ENCODE data around the gene DMBT1. TPM values are rescaled to one million over a fixed set of nuclear protein-coding genes. Genes with fewer than 3 reads are reported as not detected.

The DMBT1 gene
- total and polyA plus RNA-seq, 2 donors (not counting 1 experiment from before 2014, with no cell fraction given), result not detected

- Histone ChIP-seq H3K9ac (ENCODE audit: low read length) (no peak overlapping the region), H3K27ac (ENCODE audit: low read length in 2 of 2) (no peak overlapping the region), H3K27me3 (replicated peaks in 1 of 4; ENCODE audit: control extremely low read depth in 1 of 4, control insufficient read depth in 3 of 4, insufficient read depth in 4 of 4, low read length in 3 of 4) (peaks cover 0 to 7% (median 0%) of the 10 kb centered on the region in 4 experiments), H2AFZ (ENCODE audit: insufficient read depth, low read depth, low read length, poor library complexity, severe bottlenecking) (no peak overlapping the region), H3K36me3 (replicated peaks in 1 of 2; ENCODE audit: control extremely low read depth in 1 of 2, control insufficient read depth in 1 of 2, extremely low read depth in 1 of 2, insufficient read depth in 2 of 2, low read length in 1 of 2) (no peaks in the 10 kb centered on the region), H3K4me1 (ENCODE audit: control insufficient read depth in 2 of 2, insufficient read depth in 2 of 2, low read length in 2 of 2) (no peaks in the 10 kb centered on the region), H3K79me2 (ENCODE audit: control insufficient read depth, insufficient read depth, low read length) (no peaks in the 10 kb centered on the region), H4K20me1 (ENCODE audit: control insufficient read depth, insufficient read depth, low read length, poor library complexity, severe bottlenecking) (no peaks in the 10 kb centered on the region), H3K4me3 (ENCODE audit: control extremely low read depth in 1 of 5, extremely low read depth in 1 of 5, insufficient read depth in 1 of 5, low read depth in 2 of 5, low read length in 4 of 5) (no peak overlapping the region), H3K9me3 (ENCODE audit: control extremely low read depth in 1 of 3, control insufficient read depth in 2 of 3, insufficient read depth in 1 of 3, low read length in 2 of 3) (peaks cover 0 to 21% (median 0%) of the 10 kb centered on the region in 3 donors), H3K4me2 (replicated peaks; ENCODE audit: low read depth, low read length, poor library complexity, severe bottlenecking) (no peak overlapping the region)
- intact Hi-C loops (cut with micrococcal nuclease), result no loop called here
- Mint-ChIP-seq H3K27ac (no peak overlapping the region), H3K27me3 (peaks cover 6% of the 10 kb centered on the region), H3K9me3 (ENCODE audit: insufficient read depth) (peaks cover 3% of the 10 kb centered on the region), H3K4me1 (no peaks in the 10 kb centered on the region), H3K4me3 (no peak overlapping the region)
- DNase-seq (no peak), ATAC-seq (ENCODE audit: low read depth) (no peak)
- no peak for TF ChIP-seq EZH2 (IDR thresholded peaks at IDR 0.05; ENCODE audit: borderline replicate concordance, insufficient read depth, low read depth, low read length, poor library complexity, severe bottlenecking)
- TF ChIP-seq, protein P1, sequence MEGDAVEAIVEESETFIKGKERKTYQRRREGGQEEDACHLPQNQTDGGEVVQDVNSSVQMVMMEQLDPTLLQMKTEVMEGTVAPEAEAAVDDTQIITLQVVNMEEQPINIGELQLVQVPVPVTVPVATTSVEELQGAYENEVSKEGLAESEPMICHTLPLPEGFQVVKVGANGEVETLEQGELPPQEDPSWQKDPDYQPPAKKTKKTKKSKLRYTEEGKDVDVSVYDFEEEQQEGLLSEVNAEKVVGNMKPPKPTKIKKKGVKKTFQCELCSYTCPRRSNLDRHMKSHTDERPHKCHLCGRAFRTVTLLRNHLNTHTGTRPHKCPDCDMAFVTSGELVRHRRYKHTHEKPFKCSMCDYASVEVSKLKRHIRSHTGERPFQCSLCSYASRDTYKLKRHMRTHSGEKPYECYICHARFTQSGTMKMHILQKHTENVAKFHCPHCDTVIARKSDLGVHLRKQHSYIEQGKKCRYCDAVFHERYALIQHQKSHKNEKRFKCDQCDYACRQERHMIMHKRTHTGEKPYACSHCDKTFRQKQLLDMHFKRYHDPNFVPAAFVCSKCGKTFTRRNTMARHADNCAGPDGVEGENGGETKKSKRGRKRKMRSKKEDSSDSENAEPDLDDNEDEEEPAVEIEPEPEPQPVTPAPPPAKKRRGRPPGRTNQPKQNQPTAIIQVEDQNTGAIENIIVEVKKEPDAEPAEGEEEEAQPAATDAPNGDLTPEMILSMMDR (IDR thresholded peaks at IDR 0.05), result no peak
- ChIA-PET POLR2A (no interaction called here), CTCF (no interaction called here)
- WGBS (ENCODE audit: insufficient coverage), result 50% methylated on average over 2 of the region's 3 CpGs
Observed at GRCh38 chr10:122575776-122576175, 15.2 kb downstream of the DMBT1 start.

DNA sequence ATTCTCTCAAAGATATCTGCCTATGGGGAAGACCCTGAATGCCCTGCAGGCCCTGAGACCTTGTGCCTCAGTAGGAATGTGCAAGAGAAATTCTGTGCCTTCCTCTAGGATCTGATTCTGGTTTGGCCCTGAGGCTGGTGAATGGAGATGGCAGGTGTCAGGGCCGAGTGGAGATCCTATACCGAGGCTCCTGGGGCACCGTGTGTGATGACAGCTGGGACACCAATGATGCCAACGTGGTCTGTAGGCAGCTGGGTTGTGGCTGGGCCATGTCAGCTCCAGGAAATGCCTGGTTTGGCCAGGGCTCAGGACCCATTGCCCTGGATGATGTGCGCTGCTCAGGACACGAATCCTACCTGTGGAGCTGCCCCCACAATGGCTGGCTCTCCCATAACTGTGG lies 15.7 kb downstream of the DMBT1 start:
- Histone ChIP-seq H3K4me3 (ENCODE audit: control extremely low read depth in 1 of 5, extremely low read depth in 1 of 5, insufficient read depth in 1 of 5, low read depth in 2 of 5, low read length in 4 of 5) (no peak overlapping the region), H3K9me3 (ENCODE audit: control extremely low read depth in 1 of 3, control insufficient read depth in 2 of 3, insufficient read depth in 1 of 3, low read length in 2 of 3) (peaks cover 0 to 21% (median 0%) of the 10 kb centered on the region in 3 donors), H3K4me1 (ENCODE audit: control insufficient read depth in 2 of 2, insufficient read depth in 2 of 2, low read length in 2 of 2) (no peaks in the 10 kb centered on the region), H3K27me3 (replicated peaks in 1 of 4; ENCODE audit: control extremely low read depth in 1 of 4, control insufficient read depth in 3 of 4, insufficient read depth in 4 of 4, low read length in 3 of 4) (peaks cover 0 to 7% (median 0%) of the 10 kb centered on the region in 4 experiments), H3K36me3 (replicated peaks in 1 of 2; ENCODE audit: control extremely low read depth in 1 of 2, control insufficient read depth in 1 of 2, extremely low read depth in 1 of 2, insufficient read depth in 2 of 2, low read length in 1 of 2) (no peaks in the 10 kb centered on the region), H4K20me1 (ENCODE audit: control insufficient read depth, insufficient read depth, low read length, poor library complexity, severe bottlenecking) (no peaks in the 10 kb centered on the region), H3K9ac (ENCODE audit: low read length) (no peak overlapping the region), H2AFZ (ENCODE audit: insufficient read depth, low read depth, low read length, poor library complexity, severe bottlenecking) (no peak overlapping the region), H3K79me2 (ENCODE audit: control insufficient read depth, insufficient read depth, low read length) (no peaks in the 10 kb centered on the region), H3K4me2 (replicated peaks; ENCODE audit: low read depth, low read length, poor library complexity, severe bottlenecking) (no peak overlapping the region), H3K27ac (ENCODE audit: low read length in 2 of 2) (no peak overlapping the region)
- TF ChIP-seq, protein P1 (IDR thresholded peaks at IDR 0.05), result no peak
- TF ChIP-seq EZH2 (IDR thresholded peaks at IDR 0.05; ENCODE audit: borderline replicate concordance, insufficient read depth, low read depth, low read length, poor library complexity, severe bottlenecking), result no peak
- peaks cover 6% of the 10 kb centered on the region for H3K27me3 Mint-ChIP-seq
- 83% methylated on average over 2 of the region's 6 CpGs for WGBS (ENCODE audit: insufficient coverage)
- ChIA-PET POLR2A (no interaction called here), CTCF (no interaction called here)
- H3K9me3 Mint-ChIP-seq (ENCODE audit: insufficient read depth), result peaks cover 3% of the 10 kb centered on the region
- intact Hi-C loops (cut with micrococcal nuclease), result no loop called here
- no peak overlapping the region for H3K4me3 Mint-ChIP-seq
- H3K27ac Mint-ChIP-seq, result no peak overlapping the region
- ATAC-seq (ENCODE audit: low read depth) (no peak), DNase-seq (no peak)
- H3K4me1 Mint-ChIP-seq, result no peaks in the 10 kb centered on the region

Data from B cell (primary cell).